Measurements from ENCODE around the gene RFX5. TPM values are rescaled to one million over a fixed set of nuclear protein-coding genes. Genes with fewer than 3 reads are reported as not detected.

The RFX5 gene
- total and polyA plus RNA-seq, 2 donors: 32.9 to 89.4 TPM

GRCh38 chr1:151327903-151328674, 19.0 kb downstream of the RFX5 start:
- no peaks in the 10 kb centered on the region for H3K27me3 ChIP-seq (ENCODE audit: control insufficient read depth in 2 of 2, insufficient read depth in 1 of 2, low read length in 1 of 2)
- peak in 1 of 9 donors; percentile 13 for DNase-seq (ENCODE audit: low read depth in 6 of 9, low spot score in 9 of 9)
- H3K9me3 ChIP-seq (ENCODE audit: control insufficient read depth in 2 of 2, insufficient read depth in 1 of 2, low read length in 1 of 2): no peaks in the 10 kb centered on the region
- H3K4me1 ChIP-seq (ENCODE audit: control insufficient read depth in 2 of 2, insufficient read depth in 2 of 2, low read length in 2 of 2): peaks cover 20 to 21% of the 10 kb centered on the region in 2 donors
- H3K4me3 ChIP-seq (ENCODE audit: low read length in 2 of 2): peak overlapping the region; percentile 67 to 79
- peaks cover 14 to 19% of the 10 kb centered on the region in 2 donors for H3K36me3 ChIP-seq (ENCODE audit: control insufficient read depth in 2 of 2, insufficient read depth in 2 of 2, low read length in 1 of 2)
- peak overlapping the region; percentile 52 to 58 for H3K27ac ChIP-seq (ENCODE audit: low read depth in 1 of 2, low read length in 1 of 2)
- WGBS: 35% methylated on average over 34 of the region's 34 CpGs

GRCh38 chr1:151327223-151327902, 19.7 kb downstream of the RFX5 start, which contains the start of gene PI4KB:
PI4KB (minus strand) TSS chr1:151327416; CDS start chr1:151316481, 10,935 bp downstream.
- Histone ChIP-seq H3K27me3 (ENCODE audit: control insufficient read depth in 2 of 2, insufficient read depth in 1 of 2, low read length in 1 of 2) (no peaks in the 10 kb centered on the region), H3K4me1 (ENCODE audit: control insufficient read depth in 2 of 2, insufficient read depth in 2 of 2, low read length in 2 of 2) (peaks cover 20 to 21% of the 10 kb centered on the region in 2 donors), H3K4me3 (ENCODE audit: low read length in 2 of 2) (peak within 1 kb of the TSS; percentile 67 to 79), H3K27ac (ENCODE audit: low read depth in 1 of 2, low read length in 1 of 2) (peak within 1 kb of the TSS; percentile 80 to 92), H3K36me3 (ENCODE audit: control insufficient read depth in 2 of 2, insufficient read depth in 2 of 2, low read length in 1 of 2) (peaks cover 17 to 25% of the 10 kb centered on the region in 2 donors), H3K9me3 (ENCODE audit: control insufficient read depth in 2 of 2, insufficient read depth in 1 of 2, low read length in 1 of 2) (no peaks in the 10 kb centered on the region)
- under 1% methylated on average over 40 of the region's 40 CpGs for WGBS
- DNase-seq (ENCODE audit: low read depth in 6 of 9, low spot score in 9 of 9): peak; percentile 90 to 99 (median 95)

GRCh38 chr1:151326619-151327222, 20.3 kb downstream of the RFX5 start:
- Histone ChIP-seq H3K4me1 (ENCODE audit: control insufficient read depth in 2 of 2, insufficient read depth in 2 of 2, low read length in 2 of 2) (peaks cover 20 to 21% of the 10 kb centered on the region in 2 donors), H3K9me3 (ENCODE audit: control insufficient read depth in 2 of 2, insufficient read depth in 1 of 2, low read length in 1 of 2) (no peaks in the 10 kb centered on the region), H3K27ac (ENCODE audit: low read depth in 1 of 2, low read length in 1 of 2) (peak overlapping the region; percentile 80 to 92), H3K27me3 (ENCODE audit: control insufficient read depth in 2 of 2, insufficient read depth in 1 of 2, low read length in 1 of 2) (no peaks in the 10 kb centered on the region), H3K36me3 (ENCODE audit: control insufficient read depth in 2 of 2, insufficient read depth in 2 of 2, low read length in 1 of 2) (peaks cover 23 to 30% of the 10 kb centered on the region in 2 donors), H3K4me3 (ENCODE audit: low read length in 2 of 2) (peak overlapping the region; percentile 67 to 79)
- WGBS: 4% methylated on average over 12 of the region's 12 CpGs
- peak in 2 of 9 donors; percentile 31 to 64 for DNase-seq (ENCODE audit: low read depth in 6 of 9, low spot score in 9 of 9)

GRCh38 chr1:151325646-151326429, 21.2 kb downstream of the RFX5 start:
- H3K27ac ChIP-seq (ENCODE audit: low read depth in 1 of 2, low read length in 1 of 2): peak overlapping the region in 1 of 2 donors; percentile 92
- no peaks in the 10 kb centered on the region for H3K27me3 ChIP-seq (ENCODE audit: control insufficient read depth in 2 of 2, insufficient read depth in 1 of 2, low read length in 1 of 2)
- H3K4me1 ChIP-seq (ENCODE audit: control insufficient read depth in 2 of 2, insufficient read depth in 2 of 2, low read length in 2 of 2): peaks cover 20 to 21% of the 10 kb centered on the region in 2 donors
- 91% methylated on average over 5 of the region's 5 CpGs for WGBS
- no peaks in the 10 kb centered on the region for H3K9me3 ChIP-seq (ENCODE audit: control insufficient read depth in 2 of 2, insufficient read depth in 1 of 2, low read length in 1 of 2)
- peak overlapping the region in 1 of 2 donors; percentile 79 for H3K4me3 ChIP-seq (ENCODE audit: low read length in 2 of 2)
- H3K36me3 ChIP-seq (ENCODE audit: control insufficient read depth in 2 of 2, insufficient read depth in 2 of 2, low read length in 1 of 2): peaks cover 26 to 35% of the 10 kb centered on the region in 2 donors
- no peak for DNase-seq (ENCODE audit: low read depth in 6 of 9, low spot score in 9 of 9)

GRCh38 chr1:151325231-151325630, 21.8 kb downstream of the RFX5 start:
- H3K36me3 ChIP-seq (ENCODE audit: control insufficient read depth in 2 of 2, insufficient read depth in 2 of 2, low read length in 1 of 2): peaks cover 32 to 41% of the 10 kb centered on the region in 2 donors
- H3K27ac ChIP-seq (ENCODE audit: low read depth in 1 of 2, low read length in 1 of 2): no peak overlapping the region
- no peaks in the 10 kb centered on the region for H3K27me3 ChIP-seq (ENCODE audit: control insufficient read depth in 2 of 2, insufficient read depth in 1 of 2, low read length in 1 of 2)
- peaks cover 20 to 21% of the 10 kb centered on the region in 2 donors for H3K4me1 ChIP-seq (ENCODE audit: control insufficient read depth in 2 of 2, insufficient read depth in 2 of 2, low read length in 2 of 2)
- WGBS: 97% methylated on average over 7 of the region's 7 CpGs
- no peak overlapping the region for H3K4me3 ChIP-seq (ENCODE audit: low read length in 2 of 2)
- no peak for DNase-seq (ENCODE audit: low read depth in 6 of 9, low spot score in 9 of 9)
- no peaks in the 10 kb centered on the region for H3K9me3 ChIP-seq (ENCODE audit: control insufficient read depth in 2 of 2, insufficient read depth in 1 of 2, low read length in 1 of 2)

GRCh38 chr1:151324390-151324930, 22.6 kb downstream of the RFX5 start:
- peaks cover 20 to 21% of the 10 kb centered on the region in 2 donors for H3K4me1 ChIP-seq (ENCODE audit: control insufficient read depth in 2 of 2, insufficient read depth in 2 of 2, low read length in 2 of 2)
- H3K4me3 ChIP-seq (ENCODE audit: low read length in 2 of 2): no peak overlapping the region
- no peak for DNase-seq (ENCODE audit: low read depth in 6 of 9, low spot score in 9 of 9)
- no peaks in the 10 kb centered on the region for H3K9me3 ChIP-seq (ENCODE audit: control insufficient read depth in 2 of 2, insufficient read depth in 1 of 2, low read length in 1 of 2)
- H3K36me3 ChIP-seq (ENCODE audit: control insufficient read depth in 2 of 2, insufficient read depth in 2 of 2, low read length in 1 of 2): peaks cover 37 to 45% of the 10 kb centered on the region in 2 donors
- no peak overlapping the region for H3K27ac ChIP-seq (ENCODE audit: low read depth in 1 of 2, low read length in 1 of 2)
- WGBS: 97% methylated on average over 4 of the region's 4 CpGs
- no peaks in the 10 kb centered on the region for H3K27me3 ChIP-seq (ENCODE audit: control insufficient read depth in 2 of 2, insufficient read depth in 1 of 2, low read length in 1 of 2)

- Histone ChIP-seq H3K27me3 (ENCODE audit: control insufficient read depth in 2 of 2, insufficient read depth in 1 of 2, low read length in 1 of 2) (no peaks in the 10 kb centered on the region), H3K9me3 (ENCODE audit: control insufficient read depth in 2 of 2, insufficient read depth in 1 of 2, low read length in 1 of 2) (no peaks in the 10 kb centered on the region), H3K4me3 (ENCODE audit: low read length in 2 of 2) (no peak overlapping the region), H3K27ac (ENCODE audit: low read depth in 1 of 2, low read length in 1 of 2) (no peak overlapping the region), H3K36me3 (ENCODE audit: control insufficient read depth in 2 of 2, insufficient read depth in 2 of 2, low read length in 1 of 2) (peaks cover 57 to 67% of the 10 kb centered on the region in 2 donors), H3K4me1 (ENCODE audit: control insufficient read depth in 2 of 2, insufficient read depth in 2 of 2, low read length in 2 of 2) (no peaks in the 10 kb centered on the region)
- no peak for DNase-seq (ENCODE audit: low read depth in 6 of 9, low spot score in 9 of 9)
- WGBS: 97% methylated on average over 3 of the region's 3 CpGs
Measured at GRCh38 chr1:151318975-151319374, 28.1 kb downstream of the RFX5 start.

- Histone ChIP-seq H3K27me3 (ENCODE audit: control insufficient read depth in 2 of 2, insufficient read depth in 1 of 2, low read length in 1 of 2) (no peaks in the 10 kb centered on the region), H3K4me3 (ENCODE audit: low read length in 2 of 2) (no peak overlapping the region), H3K9me3 (ENCODE audit: control insufficient read depth in 2 of 2, insufficient read depth in 1 of 2, low read length in 1 of 2) (no peaks in the 10 kb centered on the region), H3K27ac (ENCODE audit: low read depth in 1 of 2, low read length in 1 of 2) (no peak overlapping the region), H3K36me3 (ENCODE audit: control insufficient read depth in 2 of 2, insufficient read depth in 2 of 2, low read length in 1 of 2) (peaks cover 63 to 86% of the 10 kb centered on the region in 2 donors), H3K4me1 (ENCODE audit: control insufficient read depth in 2 of 2, insufficient read depth in 2 of 2, low read length in 2 of 2) (no peaks in the 10 kb centered on the region)
- 98% methylated on average over 17 of the region's 17 CpGs for WGBS
- no peak for DNase-seq (ENCODE audit: low read depth in 6 of 9, low spot score in 9 of 9)
Measured at GRCh38 chr1:151315565-151316235, 31.4 kb downstream of the RFX5 start.
